ENCODE measurements around the gene HRH4. TPM values are rescaled to one million over a fixed set of nuclear protein-coding genes. Genes with fewer than 3 reads are reported as not detected.

The HRH4 gene
- total and polyA plus RNA-seq, 2 of the 13 experiments (the other 11 are each of a cell fraction or from before 2014, with no cell fraction given) = not detected

DNA sequence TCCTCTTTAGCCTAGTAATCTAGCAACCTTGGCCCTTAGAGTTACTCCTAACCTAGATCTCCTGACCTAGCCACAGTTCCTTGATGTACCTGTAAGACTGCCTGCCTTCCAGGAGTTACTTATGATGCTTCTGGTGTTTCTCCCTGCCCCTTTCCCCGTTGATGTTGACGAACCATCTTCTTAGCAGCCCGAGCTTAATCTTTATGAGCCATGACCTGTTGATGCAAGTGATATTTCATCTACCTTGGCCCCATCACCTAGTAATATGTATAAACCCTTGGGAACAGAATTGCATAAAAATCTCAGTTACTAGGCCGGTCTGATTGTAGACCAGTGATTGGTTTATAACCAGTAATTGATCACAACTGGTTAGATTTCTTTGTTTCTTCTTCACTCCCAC is 31.2 kb upstream of the HRH4 start (continued):
- TF ChIP-seq ATRX (CRISPR knock-in tag; IDR thresholded peaks at IDR 0.05; ENCODE audit: borderline replicate concordance) = no peak
- no peak for TF ChIP-seq ZNF660 (CRISPR knock-in tag; IDR thresholded peaks at IDR 0.05; ENCODE audit: borderline replicate concordance, low read depth)
- no peak for TF ChIP-seq KLF15 (CRISPR knock-in tag; IDR thresholded peaks at IDR 0.05; ENCODE audit: borderline replicate concordance)
- no peak for TF ChIP-seq ZNF678 (CRISPR knock-in tag; IDR thresholded peaks at IDR 0.05)
- no peak for TF ChIP-seq ZNF549 (CRISPR knock-in tag; IDR thresholded peaks at IDR 0.05)

DNA sequence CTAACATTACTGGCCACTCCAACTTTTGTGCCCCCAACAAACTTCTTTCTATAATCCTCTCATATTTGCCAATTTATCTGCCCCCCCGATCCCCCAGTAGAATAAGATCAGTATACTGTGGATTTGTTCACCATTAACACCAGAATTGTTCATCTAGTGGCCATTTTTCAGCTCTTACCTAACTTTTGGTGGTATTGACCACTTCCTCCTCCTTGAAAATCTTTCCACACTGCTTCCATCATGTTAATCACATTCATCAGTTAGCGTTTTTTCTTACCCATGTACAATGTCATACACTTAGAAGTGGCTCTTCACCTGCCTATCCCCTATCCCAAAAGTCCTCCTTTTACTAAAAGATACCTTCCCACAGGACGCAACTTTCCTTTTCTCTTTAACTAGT is 27.8 kb upstream of the HRH4 start:
- FAIRE-seq = no peak
- ATAC-seq = no peak
- 64% methylated on average over 3 of the region's 3 CpGs for WGBS (ENCODE audit: low lambda C conversion rate)

More for the DNA sequence above, 27.8 kb upstream of the HRH4 start:
- Histone ChIP-seq H3K9me3 (ENCODE audit: low read length) (no peaks in the 10 kb centered on the region), H3K4me2 (ENCODE audit: low read depth, low read length) (no peak overlapping the region), H2AFZ (ENCODE audit: low read length) (no peak overlapping the region), H3K4me3 (replicated peaks in 1 of 3; ENCODE audit: insufficient read depth in 1 of 3, low read depth in 2 of 3, low read length in 3 of 3) (no peak overlapping the region), H4K20me1 (ENCODE audit: insufficient read depth, low read length) (no peaks in the 10 kb centered on the region), H3K4me1 (ENCODE audit: insufficient read depth, low read length) (peaks cover 3% of the 10 kb centered on the region; the same call in 1 of the 2 replicates), H3K79me2 (ENCODE audit: insufficient read depth, low read length) (no peaks in the 10 kb centered on the region), H3K36me3 (replicated peaks in 1 of 2; ENCODE audit: control insufficient read depth in 1 of 2, insufficient read depth in 2 of 2, low read length in 2 of 2) (no peaks in the 10 kb centered on the region), H3K9ac (ENCODE audit: insufficient read depth, low read depth, low read length) (no peak overlapping the region), H3K27me3 (ENCODE audit: control insufficient read depth in 1 of 2, insufficient read depth in 2 of 2, low read length in 2 of 2) (no peaks in the 10 kb centered on the region), H3K27ac (ENCODE audit: extremely low read length, insufficient read depth, low read length) (no peak overlapping the region)
- CTCF ChIA-PET (ENCODE audit: low intra/inter-chr PET ratio, low total read pairs) = no interaction called here
- TF ChIP-seq ZNF124 (CRISPR knock-in tag; IDR thresholded peaks at IDR 0.05) (no peak), HES4 (CRISPR knock-in tag; IDR thresholded peaks at IDR 0.05; ENCODE audit: borderline replicate concordance) (no peak), ARID2 (CRISPR knock-in tag; IDR thresholded peaks at IDR 0.05; ENCODE audit: borderline replicate concordance) (no peak), ZFP41 (CRISPR knock-in tag; IDR thresholded peaks at IDR 0.05; ENCODE audit: borderline replicate concordance) (no peak), ZNF224 (CRISPR knock-in tag; IDR thresholded peaks at IDR 0.05) (no peak), CEBPB (IDR thresholded peaks at IDR 0.05; ENCODE audit: borderline replicate concordance, low read depth, low read length) (no peak), SOX5 (CRISPR knock-in tag; IDR thresholded peaks at IDR 0.05; ENCODE audit: borderline replicate concordance) (no peak), ZNF441 (CRISPR knock-in tag; IDR thresholded peaks at IDR 0.05; ENCODE audit: borderline replicate concordance) (no peak), NFRKB (IDR thresholded peaks at IDR 0.05) (no peak), SP1 (IDR thresholded peaks at IDR 0.05) (no peak), SP1 (CRISPR knock-in tag; IDR thresholded peaks at IDR 0.05) (no peak), ZFYVE20 (CRISPR knock-in tag; IDR thresholded peaks at IDR 0.05; ENCODE audit: borderline replicate concordance, low read depth) (no peak), ZNF235 (CRISPR knock-in tag; IDR thresholded peaks at IDR 0.05; ENCODE audit: borderline replicate concordance) (no peak), ZNF607 (CRISPR knock-in tag; IDR thresholded peaks at IDR 0.05; ENCODE audit: borderline replicate concordance) (no peak)
- TF ChIP-seq, protein P1, sequence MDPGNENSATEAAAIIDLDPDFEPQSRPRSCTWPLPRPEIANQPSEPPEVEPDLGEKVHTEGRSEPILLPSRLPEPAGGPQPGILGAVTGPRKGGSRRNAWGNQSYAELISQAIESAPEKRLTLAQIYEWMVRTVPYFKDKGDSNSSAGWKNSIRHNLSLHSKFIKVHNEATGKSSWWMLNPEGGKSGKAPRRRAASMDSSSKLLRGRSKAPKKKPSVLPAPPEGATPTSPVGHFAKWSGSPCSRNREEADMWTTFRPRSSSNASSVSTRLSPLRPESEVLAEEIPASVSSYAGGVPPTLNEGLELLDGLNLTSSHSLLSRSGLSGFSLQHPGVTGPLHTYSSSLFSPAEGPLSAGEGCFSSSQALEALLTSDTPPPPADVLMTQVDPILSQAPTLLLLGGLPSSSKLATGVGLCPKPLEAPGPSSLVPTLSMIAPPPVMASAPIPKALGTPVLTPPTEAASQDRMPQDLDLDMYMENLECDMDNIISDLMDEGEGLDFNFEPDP (CRISPR knock-in tag; conservative IDR thresholded peaks at IDR 0.05) = no peak
- TF ChIP-seq, protein P2, sequence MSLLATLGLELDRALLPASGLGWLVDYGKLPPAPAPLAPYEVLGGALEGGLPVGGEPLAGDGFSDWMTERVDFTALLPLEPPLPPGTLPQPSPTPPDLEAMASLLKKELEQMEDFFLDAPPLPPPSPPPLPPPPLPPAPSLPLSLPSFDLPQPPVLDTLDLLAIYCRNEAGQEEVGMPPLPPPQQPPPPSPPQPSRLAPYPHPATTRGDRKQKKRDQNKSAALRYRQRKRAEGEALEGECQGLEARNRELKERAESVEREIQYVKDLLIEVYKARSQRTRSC (CRISPR knock-in tag; IDR thresholded peaks at IDR 0.05; ENCODE audit: low read depth) = no peak
- TF ChIP-seq, protein P3, sequence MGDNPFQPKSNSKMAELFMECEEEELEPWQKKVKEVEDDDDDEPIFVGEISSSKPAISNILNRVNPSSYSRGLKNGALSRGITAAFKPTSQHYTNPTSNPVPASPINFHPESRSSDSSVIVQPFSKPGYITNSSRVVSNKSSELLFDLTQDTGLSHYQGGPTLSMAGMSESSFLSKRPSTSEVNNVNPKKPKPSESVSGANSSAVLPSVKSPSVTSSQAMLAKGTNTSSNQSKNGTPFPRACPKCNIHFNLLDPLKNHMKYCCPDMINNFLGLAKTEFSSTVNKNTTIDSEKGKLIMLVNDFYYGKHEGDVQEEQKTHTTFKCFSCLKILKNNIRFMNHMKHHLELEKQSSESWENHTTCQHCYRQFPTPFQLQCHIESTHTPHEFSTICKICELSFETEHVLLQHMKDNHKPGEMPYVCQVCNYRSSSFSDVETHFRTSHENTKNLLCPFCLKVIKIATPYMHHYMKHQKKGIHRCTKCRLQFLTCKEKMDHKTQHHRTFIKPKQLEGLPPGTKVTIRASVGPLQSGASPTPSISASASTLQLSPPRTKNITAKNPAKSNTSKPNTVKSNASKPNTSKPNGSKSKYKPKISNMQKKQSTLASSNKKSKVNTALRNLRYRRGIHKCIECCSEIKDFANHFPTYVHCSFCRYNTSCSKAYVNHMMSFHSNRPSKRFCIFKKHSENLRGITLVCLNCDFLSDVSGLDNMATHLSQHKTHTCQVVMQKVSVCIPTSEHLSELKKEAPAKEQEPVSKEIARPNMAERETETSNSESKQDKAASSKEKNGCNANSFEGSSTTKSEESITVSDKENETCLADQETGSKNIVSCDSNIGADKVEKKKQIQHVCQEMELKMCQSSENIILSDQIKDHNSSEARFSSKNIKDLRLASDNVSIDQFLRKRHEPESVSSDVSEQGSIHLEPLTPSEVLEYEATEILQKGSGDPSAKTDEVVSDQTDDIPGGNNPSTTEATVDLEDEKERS (CRISPR knock-in tag; IDR thresholded peaks at IDR 0.05) = no peak
- in situ Hi-C loops (cut with HindIII; ENCODE audit: extremely low pct_ligation_motif_present, low pct_unique_long_range_greater_than_20kb) (no loop called here), intact Hi-C loops (cut with micrococcal nuclease; ENCODE audit: unreplicated experiment) (no loop called here)
- POLR2A ChIA-PET = no interaction called here
- DNase-seq (ENCODE audit: low spot score) = no peak
- no TSS peak for BruUV-seq (replicated peaks)
